ENCODE results near the gene IL36RN. TPM values are rescaled to one million over a fixed set of nuclear protein-coding genes. Genes with fewer than 3 reads are reported as not detected.
"Not testable (repeated sequence)": the region's sequence is repeated elsewhere in the genome, so short reads cannot be mapped to it uniquely, and the experiment has no call there.

IL36RN gene
- total RNA-seq, 1 experiment from 2014 or later: 0.12 TPM

- CTCF ChIA-PET: interaction anchor here (1.0 to 1.2 kb wide), 2 partner anchors 34 to 47 kb away, joined by 3 read pairs; no protein-coding TSS in a partner anchor
- Mint-ChIP-seq H3K27ac (ENCODE audit: unreplicated experiment) (no peak overlapping the region), H3K27me3 (ENCODE audit: unreplicated experiment) (no peaks in the 10 kb centered on the region), H3K4me1 (ENCODE audit: low read depth, unreplicated experiment) (peaks cover 9% of the 10 kb centered on the region), H3K9me3 (ENCODE audit: low read depth, unreplicated experiment) (no peaks in the 10 kb centered on the region), H3K4me3 (ENCODE audit: low read depth, unreplicated experiment) (no peak overlapping the region), H3K36me3 (ENCODE audit: insufficient read depth, unreplicated experiment) (no peaks in the 10 kb centered on the region)
- no peak for DNase-seq
- TF ChIP-seq, protein P1, sequence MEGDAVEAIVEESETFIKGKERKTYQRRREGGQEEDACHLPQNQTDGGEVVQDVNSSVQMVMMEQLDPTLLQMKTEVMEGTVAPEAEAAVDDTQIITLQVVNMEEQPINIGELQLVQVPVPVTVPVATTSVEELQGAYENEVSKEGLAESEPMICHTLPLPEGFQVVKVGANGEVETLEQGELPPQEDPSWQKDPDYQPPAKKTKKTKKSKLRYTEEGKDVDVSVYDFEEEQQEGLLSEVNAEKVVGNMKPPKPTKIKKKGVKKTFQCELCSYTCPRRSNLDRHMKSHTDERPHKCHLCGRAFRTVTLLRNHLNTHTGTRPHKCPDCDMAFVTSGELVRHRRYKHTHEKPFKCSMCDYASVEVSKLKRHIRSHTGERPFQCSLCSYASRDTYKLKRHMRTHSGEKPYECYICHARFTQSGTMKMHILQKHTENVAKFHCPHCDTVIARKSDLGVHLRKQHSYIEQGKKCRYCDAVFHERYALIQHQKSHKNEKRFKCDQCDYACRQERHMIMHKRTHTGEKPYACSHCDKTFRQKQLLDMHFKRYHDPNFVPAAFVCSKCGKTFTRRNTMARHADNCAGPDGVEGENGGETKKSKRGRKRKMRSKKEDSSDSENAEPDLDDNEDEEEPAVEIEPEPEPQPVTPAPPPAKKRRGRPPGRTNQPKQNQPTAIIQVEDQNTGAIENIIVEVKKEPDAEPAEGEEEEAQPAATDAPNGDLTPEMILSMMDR (IDR thresholded peaks at IDR 0.05; ENCODE audit: unreplicated experiment): no peak
- BruUV-seq (replicated peaks): no TSS peak
- intact Hi-C loops (cut with micrococcal nuclease; ENCODE audit: unreplicated experiment): no loop called here
These were observed 30.9 kb downstream of the IL36RN start for GRCh38 chr2:113089916-113090315.

DNA sequence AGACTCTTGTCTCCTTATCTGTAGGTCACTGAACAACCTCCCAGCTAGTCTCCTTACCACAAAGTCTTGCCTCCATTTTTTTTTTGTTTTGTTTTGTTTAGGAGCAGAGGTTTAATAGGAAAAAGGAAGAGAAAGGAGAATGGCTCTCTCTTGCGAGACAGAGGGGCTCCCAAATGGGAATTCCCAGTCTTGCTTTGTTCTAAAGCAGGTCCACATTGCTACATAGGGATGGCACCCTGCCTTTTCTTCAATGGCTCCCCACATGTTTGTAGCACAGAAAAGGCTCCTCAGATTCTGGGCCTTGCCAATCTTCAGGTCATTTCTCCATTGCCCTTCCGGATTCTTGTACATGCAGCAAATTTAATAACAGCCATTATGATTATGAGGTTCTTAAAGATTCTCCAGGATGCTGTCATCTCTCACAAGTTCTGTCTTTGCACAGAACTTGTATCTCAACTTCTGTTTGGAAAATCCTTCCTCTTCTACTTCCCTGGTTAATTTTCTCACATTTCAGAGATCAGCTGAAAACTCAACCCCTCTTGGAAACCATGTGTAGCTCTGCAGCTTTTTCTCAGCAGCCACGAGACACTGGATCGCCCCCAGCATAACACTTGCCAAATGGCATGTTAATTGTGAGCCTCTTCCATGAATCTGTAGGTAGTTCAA is 32.4 kb downstream of the IL36RN start:
- Mint-ChIP-seq H3K9me3 (ENCODE audit: low read depth, unreplicated experiment) (no peaks in the 10 kb centered on the region), H3K36me3 (ENCODE audit: insufficient read depth, unreplicated experiment) (no peaks in the 10 kb centered on the region), H3K27me3 (ENCODE audit: unreplicated experiment) (no peaks in the 10 kb centered on the region), H3K4me3 (ENCODE audit: low read depth, unreplicated experiment) (no peak overlapping the region), H3K4me1 (ENCODE audit: low read depth, unreplicated experiment) (no peaks in the 10 kb centered on the region), H3K27ac (ENCODE audit: unreplicated experiment) (no peak overlapping the region)
- no TSS peak for BruUV-seq (replicated peaks)
- TF ChIP-seq, protein P1 (IDR thresholded peaks at IDR 0.05; ENCODE audit: unreplicated experiment): no peak
- intact Hi-C loops (cut with micrococcal nuclease; ENCODE audit: unreplicated experiment): no loop called here
- no peak for DNase-seq
- CTCF ChIA-PET: no interaction called here

DNA sequence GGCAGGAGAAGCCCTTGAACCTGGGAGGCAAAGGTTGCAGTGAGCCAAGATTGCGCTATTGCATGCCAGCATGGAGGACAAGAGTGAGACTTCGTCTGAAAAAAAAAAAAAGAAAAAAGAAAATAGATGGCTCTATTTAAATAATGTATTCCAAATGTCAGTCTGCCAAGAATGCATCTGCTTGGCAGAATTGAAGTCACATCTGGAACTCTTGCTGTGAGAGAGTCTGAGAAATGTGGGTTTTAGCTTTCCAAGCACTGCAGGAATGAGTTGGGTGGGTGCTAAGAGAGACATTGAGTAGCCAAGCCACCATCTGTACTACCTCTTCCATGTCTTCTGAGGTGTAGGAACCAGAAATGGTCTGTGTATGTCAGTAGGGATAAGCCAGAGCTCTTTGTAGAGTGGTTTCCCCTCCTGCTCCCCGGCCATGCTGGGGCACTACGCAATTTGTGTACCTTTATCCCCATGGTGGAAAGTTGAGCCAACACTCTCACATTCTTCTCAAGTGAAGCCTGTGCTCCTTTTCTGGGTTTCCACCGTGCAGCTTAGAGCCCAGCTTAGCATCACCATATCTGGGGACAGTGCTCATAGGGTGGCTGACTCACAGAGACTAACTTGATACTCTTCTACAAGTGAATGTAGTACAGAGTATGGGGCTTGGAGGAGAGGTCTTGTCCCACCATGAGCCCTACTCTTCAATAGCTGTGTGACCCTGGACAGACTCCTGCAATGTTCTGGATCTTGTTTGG is 34.0 kb downstream of the IL36RN start:
- Mint-ChIP-seq H3K27me3 (ENCODE audit: unreplicated experiment) (no peaks in the 10 kb centered on the region), H3K9me3 (ENCODE audit: low read depth, unreplicated experiment) (peaks cover 5% of the 10 kb centered on the region), H3K4me1 (ENCODE audit: low read depth, unreplicated experiment) (no peaks in the 10 kb centered on the region), H3K4me3 (ENCODE audit: low read depth, unreplicated experiment) (no peak overlapping the region), H3K36me3 (ENCODE audit: insufficient read depth, unreplicated experiment) (no peaks in the 10 kb centered on the region), H3K27ac (ENCODE audit: unreplicated experiment) (no peak overlapping the region)
- no TSS peak for BruUV-seq (replicated peaks)
- intact Hi-C loops (cut with micrococcal nuclease; ENCODE audit: unreplicated experiment): no loop called here
- no peak for DNase-seq
- CTCF ChIA-PET: interaction anchor here (0.7 to 1.2 kb wide), 2 partner anchors 13 to 90 kb away, joined by 4 read pairs; no protein-coding TSS in a partner anchor
- TF ChIP-seq, protein P1 (IDR thresholded peaks at IDR 0.05; ENCODE audit: unreplicated experiment): no peak

DNA sequence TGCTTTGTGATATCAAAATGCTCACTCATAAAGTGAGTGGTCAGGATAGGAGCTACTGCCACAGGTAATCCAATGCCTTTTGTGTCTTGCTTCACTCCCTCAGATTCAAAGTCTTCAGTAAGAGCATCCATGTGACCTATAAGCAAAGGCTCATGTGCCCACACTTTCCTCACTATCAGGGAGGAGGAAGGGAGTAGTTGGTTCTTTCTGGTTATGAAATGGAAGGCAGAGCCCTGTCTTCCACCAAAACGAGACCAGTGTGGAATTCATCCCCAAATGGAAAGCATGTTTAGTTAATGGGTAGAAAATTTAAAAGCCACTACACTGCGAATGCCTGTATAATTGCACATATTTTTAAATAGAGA is 34.6 kb downstream of the IL36RN start:
- peaks cover 5% of the 10 kb centered on the region for H3K9me3 Mint-ChIP-seq (ENCODE audit: low read depth, unreplicated experiment)
- H3K36me3 Mint-ChIP-seq (ENCODE audit: insufficient read depth, unreplicated experiment): no peaks in the 10 kb centered on the region
- no TSS peak for BruUV-seq (replicated peaks)
- CTCF ChIA-PET: interaction anchor here (1.2 kb wide), 1 partner anchor 13 kb away, joined by 4 read pairs; no protein-coding TSS in a partner anchor
- TF ChIP-seq, protein P1 (IDR thresholded peaks at IDR 0.05; ENCODE audit: unreplicated experiment): no peak
- no peak overlapping the region for H3K4me3 Mint-ChIP-seq (ENCODE audit: low read depth, unreplicated experiment)
- DNase-seq: no peak
- H3K4me1 Mint-ChIP-seq (ENCODE audit: low read depth, unreplicated experiment): no peaks in the 10 kb centered on the region
- H3K27me3 Mint-ChIP-seq (ENCODE audit: unreplicated experiment): no peaks in the 10 kb centered on the region
- H3K27ac Mint-ChIP-seq (ENCODE audit: unreplicated experiment): no peak overlapping the region
- intact Hi-C loops (cut with micrococcal nuclease; ENCODE audit: unreplicated experiment): no loop called here

GRCh38 chr2:113096306-113096705 is 37.3 kb downstream of the IL36RN start:
- H3K9me3 Mint-ChIP-seq (ENCODE audit: low read depth, unreplicated experiment); CTCF ChIA-PET; H3K27me3 Mint-ChIP-seq (ENCODE audit: unreplicated experiment); H3K4me3 Mint-ChIP-seq (ENCODE audit: low read depth, unreplicated experiment); H3K36me3 Mint-ChIP-seq (ENCODE audit: insufficient read depth, unreplicated experiment); DNase-seq; BruUV-seq (replicated peaks); H3K27ac Mint-ChIP-seq (ENCODE audit: unreplicated experiment); H3K4me1 Mint-ChIP-seq (ENCODE audit: low read depth, unreplicated experiment); intact Hi-C loops (cut with micrococcal nuclease; ENCODE audit: unreplicated experiment): not testable (repeated sequence)

DNA sequence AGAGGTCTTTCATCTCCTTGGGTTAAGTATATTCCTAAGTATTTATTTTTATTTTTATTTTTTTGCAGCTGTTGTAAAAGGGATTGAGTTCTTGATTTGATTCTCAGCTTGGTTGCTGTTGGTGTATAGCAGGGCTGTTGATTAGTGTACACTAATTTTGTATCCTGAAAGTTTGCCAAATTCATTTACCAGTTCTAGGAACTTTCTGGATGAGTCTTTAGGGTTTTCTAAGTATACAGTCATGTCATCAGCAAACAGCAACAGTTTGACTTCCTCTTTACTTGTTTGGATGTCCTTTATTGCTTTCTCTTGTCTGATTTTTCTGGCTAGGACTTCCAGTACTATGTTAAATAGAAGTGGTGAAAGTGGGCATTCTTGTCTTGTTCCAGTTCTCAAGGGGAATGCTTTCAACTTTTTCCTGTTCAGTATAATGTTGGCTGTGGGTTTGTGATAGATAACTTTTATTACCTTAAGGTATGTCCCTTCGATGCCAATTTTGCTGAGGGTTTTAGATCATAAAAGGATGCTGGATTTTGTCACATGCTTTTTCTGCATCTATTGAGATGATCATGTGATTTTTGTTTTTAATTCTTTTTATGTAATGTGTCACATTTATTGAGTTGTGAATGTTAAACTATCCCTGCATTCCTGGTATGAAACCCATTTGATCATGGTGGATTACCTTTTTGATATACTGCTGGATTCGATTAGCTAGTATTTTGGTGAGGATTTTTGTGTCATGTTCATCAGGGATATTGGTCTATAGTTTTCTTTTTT is 38.0 kb downstream of the IL36RN start:
- H3K27me3 Mint-ChIP-seq (ENCODE audit: unreplicated experiment); H3K36me3 Mint-ChIP-seq (ENCODE audit: insufficient read depth, unreplicated experiment); H3K9me3 Mint-ChIP-seq (ENCODE audit: low read depth, unreplicated experiment); DNase-seq; H3K27ac Mint-ChIP-seq (ENCODE audit: unreplicated experiment); BruUV-seq (replicated peaks); CTCF ChIA-PET; H3K4me3 Mint-ChIP-seq (ENCODE audit: low read depth, unreplicated experiment); H3K4me1 Mint-ChIP-seq (ENCODE audit: low read depth, unreplicated experiment); intact Hi-C loops (cut with micrococcal nuclease; ENCODE audit: unreplicated experiment): not testable (repeated sequence)

Measured in Calu3 (cell line).